H1 (cell line): Measurements from ENCODE around the gene RNF220. TPM values are rescaled to one million over a fixed set of nuclear protein-coding genes. Genes with fewer than 3 reads are reported as not detected.

Source experiments
- CTCF ChIA-PET: fragments of 300-600 bp; sonication (Branson Sonifier 250); formaldehyde crosslinking; loops from one replicate; lab custom pipeline; 2021; ENCODE audit not compliant: partially characterized antibody; lab: Charles Lee
- POLR2A ChIA-PET: fragments of 300-600 bp; sonication (Branson Sonifier 250); formaldehyde crosslinking; loops from one replicate; lab custom pipeline; 2021; ENCODE audit warnings: inconsistent platforms; ENCODE audit not compliant: partially characterized antibody; lab: Charles Lee
- DNase-seq, 2 experiments: peaks; one replicate each; pipeline versions ENCODE4 v3.0.0 to v3.0.0-alpha.2; 2010 to 2022; ENCODE audit warnings: low spot score in 2 of 2, low read depth in 1 of 2, mixed read lengths in 1 of 2
- FAIRE-seq: peaks from 2 replicates; lab custom pipeline; 2011; peaks lifted over from hg19 to GRCh38; lab: Jason Lieb, UNC
- H2AFZ ChIP-seq: 2 replicates; pipeline ENCODE4 v1.8.1; 2012; ENCODE audit warnings: low read length, inconsistent platforms
- H2AK5ac ChIP-seq: 2 replicates; pipeline ENCODE4 v1.6.1; 2013; ENCODE audit warnings: low read depth, low read length
- H2BK120ac ChIP-seq: replicated peaks from 2 replicates; pipeline ENCODE3; 2013; ENCODE audit warnings: low read depth, low read length, inconsistent platforms
- H2BK12ac ChIP-seq: 2 replicates; pipeline ENCODE4 v1.6.1; 2013; ENCODE audit warnings: low read depth, low read length
- H2BK15ac ChIP-seq: 2 replicates; pipeline ENCODE4 v1.6.1; 2013; ENCODE audit warnings: low read length
- H2BK20ac ChIP-seq: 2 replicates; pipeline ENCODE4 v1.6.1; 2013; ENCODE audit warnings: low read length
- H2BK5ac ChIP-seq: 2 replicates; pipeline ENCODE4 v1.6.1; 2013; ENCODE audit warnings: low read depth, low read length
- H3K14ac ChIP-seq: 2 replicates; pipeline ENCODE4 v1.6.1; 2013; ENCODE audit warnings: inconsistent platforms; ENCODE audit not compliant: insufficient read length
- H3K18ac ChIP-seq: 2 replicates; pipeline ENCODE4 v1.6.1; 2013; ENCODE audit warnings: low read length; ENCODE audit errors: extremely low read depth
- H3K23ac ChIP-seq: 2 replicates; pipeline ENCODE4 v1.6.1; 2013; ENCODE audit warnings: inconsistent platforms; ENCODE audit not compliant: insufficient read length
- H3K23me2 ChIP-seq: 2 replicates; pipeline ENCODE4 v1.6.1; 2013; ENCODE audit warnings: low read depth, low read length
- H3K27ac ChIP-seq: 2 replicates; pipeline ENCODE4 v1.6.1; 2011; ENCODE audit warnings: low read depth, low read length, inconsistent platforms
- H3K27me3 ChIP-seq, 4 experiments: replicated peaks in 1 of 4; 1 replicate in 1 of 4; 2 replicates in 3 of 4; pipeline versions ENCODE4 v1.6.1 to v1.8.1; 2011 to 2013; ENCODE audit warnings: low read length in 3 of 4, mild to moderate bottlenecking in 3 of 4, inconsistent platforms in 2 of 4, mixed read lengths in 2 of 4, moderate library complexity in 1 of 4; ENCODE audit not compliant: control insufficient read depth in 3 of 4, insufficient read depth in 3 of 4; ENCODE audit errors: extremely low read depth in 1 of 4
- H3K36me3 ChIP-seq, 4 experiments: 2 replicates each; pipeline versions ENCODE4 v1.6.1 to v1.8.1; 2011 to 2013; ENCODE audit warnings: mild to moderate bottlenecking in 4 of 4, low read length in 3 of 4, moderate library complexity in 2 of 4, control low read depth in 1 of 4, inconsistent platforms in 1 of 4; ENCODE audit not compliant: insufficient read depth in 4 of 4, control insufficient read depth in 2 of 4
- H3K4ac ChIP-seq: replicated peaks from 2 replicates; pipeline ENCODE3; 2013; ENCODE audit warnings: low read length, low read depth, mixed read lengths, inconsistent platforms; ENCODE audit not compliant: insufficient read length
- H3K4me1 ChIP-seq, 4 experiments: replicated peaks in 1 of 4; 1 replicate in 1 of 4; 2 replicates in 3 of 4; pipeline versions ENCODE4 v1.6.1 to v1.8.1; 2011 to 2013; ENCODE audit warnings: low read length in 3 of 4, inconsistent platforms in 2 of 4, mixed read lengths in 1 of 4; ENCODE audit not compliant: insufficient read depth in 4 of 4, control insufficient read depth in 3 of 4
- H3K4me2 ChIP-seq, 2 experiments: 2 replicates each; pipeline versions ENCODE4 v1.6.1 to v1.8.1; 2011 to 2013; ENCODE audit warnings: low read depth in 2 of 2, low read length in 2 of 2, control low read depth in 1 of 2, inconsistent platforms in 1 of 2, mild to moderate bottlenecking in 1 of 2; ENCODE audit not compliant: insufficient read depth in 1 of 2
- H3K4me3 ChIP-seq, 4 experiments: fragments of 200-600, 300-600 bp in 1 of 4; sonication (generic), shearing (Covaris generic), sonication (Bioruptor Twin) in 1 of 4; 2 replicates each; pipeline versions ENCODE4 v1.5.1 to v1.8.1; 2011 to 2016; ENCODE audit warnings: low read length in 4 of 4, low read depth in 3 of 4, control low read depth in 2 of 4, inconsistent platforms in 2 of 4, mild to moderate bottlenecking in 2 of 4, mixed read lengths in 1 of 4, moderate library complexity in 1 of 4; ENCODE audit not compliant: insufficient read depth in 2 of 4; ENCODE audit errors: extremely low read depth in 1 of 4
- H3K56ac ChIP-seq: replicated peaks from 2 replicates; pipeline ENCODE3; 2013; ENCODE audit warnings: low read depth, mild to moderate bottlenecking, mixed read lengths, low read length, inconsistent platforms; ENCODE audit not compliant: insufficient read length
- H3K79me1 ChIP-seq: 2 replicates; pipeline ENCODE4 v1.6.1; 2013; ENCODE audit warnings: low read depth, low read length, control low read depth
- H3K79me2 ChIP-seq, 2 experiments: 2 replicates each; pipeline versions ENCODE4 v1.6.1 to v1.8.1; 2012 to 2013; ENCODE audit warnings: low read length in 2 of 2, mild to moderate bottlenecking in 2 of 2, inconsistent platforms in 1 of 2; ENCODE audit not compliant: insufficient read depth in 2 of 2, control insufficient read depth in 1 of 2
- H3K9ac ChIP-seq, 4 experiments: replicated peaks in 1 of 4; 1 replicate in 1 of 4; 2 replicates in 3 of 4; pipeline versions ENCODE4 v1.6.1 to v1.8.1; 2011 to 2013; ENCODE audit warnings: low read depth in 3 of 4, low read length in 3 of 4, control low read depth in 2 of 4, mild to moderate bottlenecking in 2 of 4, moderate library complexity in 2 of 4, inconsistent platforms in 1 of 4; ENCODE audit errors: extremely low read depth in 1 of 4
- H3K9me3 ChIP-seq, 2 experiments: 2 replicates each; pipeline versions ENCODE4 v1.6.1 to v1.8.1; 2012 to 2013; ENCODE audit warnings: mild to moderate bottlenecking in 2 of 2, moderate library complexity in 2 of 2, control low read depth in 1 of 2, inconsistent platforms in 1 of 2, low read depth in 1 of 2, low read length in 1 of 2, mixed read lengths in 1 of 2; ENCODE audit not compliant: insufficient read depth in 2 of 2
- H4K20me1 ChIP-seq, 2 experiments: replicated peaks in 1 of 2; 2 replicates each; pipeline versions ENCODE3 to v1.8.1; 2011 to 2013; ENCODE audit warnings: inconsistent platforms in 2 of 2, low read length in 2 of 2, mild to moderate bottlenecking in 1 of 2; ENCODE audit not compliant: insufficient read depth in 2 of 2, control insufficient read depth in 1 of 2
- H4K5ac ChIP-seq: 2 replicates; pipeline ENCODE4 v1.6.1; 2013; ENCODE audit warnings: low read length, low read depth, mixed read lengths, inconsistent platforms; ENCODE audit not compliant: insufficient read length
- H4K8ac ChIP-seq: 2 replicates; pipeline ENCODE4 v1.8.0; 2013; ENCODE audit warnings: mild to moderate bottlenecking, moderate library complexity, low read length, inconsistent platforms; ENCODE audit not compliant: insufficient read depth; ENCODE audit errors: extremely low read depth
- H4K91ac ChIP-seq: replicated peaks from 2 replicates; pipeline ENCODE3; 2013; ENCODE audit warnings: low read length, mixed read lengths, inconsistent platforms; ENCODE audit not compliant: insufficient read length
- CTCF ChIP-seq, 3 experiments: IDR thresholded peaks; 1 replicate in 2 of 3; 2 replicates in 1 of 3; pipeline versions ENCODE4 v1.5.1 to v1.6.1; 2011; ENCODE audit warnings: low read length in 3 of 3, mild to moderate bottlenecking in 3 of 3, inconsistent platforms in 2 of 3, low read depth in 1 of 3, moderate library complexity in 1 of 3; ENCODE audit not compliant: insufficient read depth in 1 of 3; ENCODE audit errors: control extremely low read depth in 1 of 3
- E2F6 ChIP-seq: IDR thresholded peaks from 2 replicates; pipeline ENCODE4 v1.6.1; 2012; ENCODE audit warnings: inconsistent platforms
- MAX ChIP-seq: IDR thresholded peaks from 2 replicates; pipeline ENCODE4 v1.6.1; 2012; ENCODE audit warnings: inconsistent platforms
- RAD21 ChIP-seq, 2 experiments: IDR thresholded peaks in 1 of 2; conservative IDR thresholded peaks in 1 of 2; 2 replicates each; pipeline ENCODE4 v1.6.1; 2011; ENCODE audit warnings: low read depth in 2 of 2, low read length in 2 of 2, improper control_type of control experiment in 1 of 2, inconsistent platforms in 1 of 2, mild to moderate bottlenecking in 1 of 2, moderate library complexity in 1 of 2
- YY1 ChIP-seq: IDR thresholded peaks from 2 replicates; pipeline ENCODE4 v1.6.1; 2011; ENCODE audit warnings: low read depth, mild to moderate bottlenecking, low read length
- WGBS, 2 experiments: shearing (Covaris generic) in 1 of 2; methylation state at CpG; one replicate each; pipeline versions ENCODE4 v1.1.6 to v1.1.7; 2013 to 2015; ENCODE audit warnings: low lambda C conversion rate in 2 of 2, mixed read lengths in 2 of 2, inconsistent platforms in 1 of 2, low coverage in 1 of 2, missing lambda C conversion rate in 1 of 2; ENCODE audit not compliant: insufficient replicate concordance in 2 of 2, insufficient coverage in 1 of 2, insufficient read length in 1 of 2; ENCODE audit errors: extremely low coverage in 1 of 2, missing lambda C conversion rate in 1 of 2; 5-methylcytosine and 5-hydroxymethylcytosine counted together
- polyA plus RNA-seq, 7 experiments: library from polyadenylated mRNA; depleted of rRNA in 3 of 7; stranded (reverse) in 5 of 7; unstranded in 2 of 7; fragments of >200 nt in 5 of 7; fragments of 200-250 nt in 2 of 7; gene quantifications; 1 replicate in 5 of 7; 2 replicates in 1 of 7; 4 replicates in 1 of 7; pipeline versions ENCODE4 v1.2.1 to v1.2.3, GENCODE V29; 2011 to 2013; ENCODE audit warnings: missing spikeins in 2 of 7, mixed read lengths in 2 of 7
- total RNA-seq: library from RNA; stranded (reverse); fragmentation: NEBNext Ultra II Directional; extraction: Animal tissue kit (Norgen Biotek cat#: 25700); gene quantifications from 2 replicates; pipeline ENCODE4 v1.2.1, GENCODE V29; 2021

The RNF220 gene
- total and polyA plus RNA-seq, 2 of the 8 experiments (the other 6 are each of a cell fraction or from before 2014, with no cell fraction given) = 123 to 160 TPM

- ChIA-PET CTCF (interaction anchor here (0.8 to 8.0 kb wide), 26 partner anchors 8 to 375 kb away, joined by 3 to 112 read pairs (median 6); no protein-coding TSS in a partner anchor), POLR2A (interaction anchor here (0.8 to 1.6 kb wide), 5 partner anchors 87 to 366 kb away, joined by 3 read pairs; no protein-coding TSS in a partner anchor)
- H3K14ac ChIP-seq = no peak overlapping the region
- H3K79me1 ChIP-seq = peaks cover 5% of the 10 kb centered on the region; the same call in 1 of the 2 replicates
- no peak overlapping the region for H2BK15ac ChIP-seq
- H3K4me1 ChIP-seq = peaks cover 18 to 23% (median 20%) of the 10 kb centered on the region in 4 experiments
- H3K27ac ChIP-seq = no peak overlapping the region
- no peaks in the 10 kb centered on the region for H4K20me1 ChIP-seq
- WGBS, 2 experiments = 49% methylated on average over 11 of the region's 12 CpGs; no CpG with 5 or more reads in 1 of the 2 experiments
- H2BK12ac ChIP-seq = peak overlapping the region; percentile 45; the same call in 1 of the 2 replicates
- peak overlapping the region; percentile 2; the same call in 1 of the 2 replicates for H2BK5ac ChIP-seq
- H3K9me3 ChIP-seq = no peaks in the 10 kb centered on the region
- H4K8ac ChIP-seq = no peak overlapping the region; the same call in 1 of the 2 replicates
- no peak overlapping the region for H3K4ac ChIP-seq
- no peaks in the 10 kb centered on the region for H3K36me3 ChIP-seq
- peaks cover 3% of the 10 kb centered on the region; the same call in 1 of the 2 replicates for H3K23me2 ChIP-seq
- no peak overlapping the region for H2BK120ac ChIP-seq
- no peak overlapping the region for H3K56ac ChIP-seq
- no peaks in the 10 kb centered on the region for H3K79me2 ChIP-seq
- no peak overlapping the region for H4K5ac ChIP-seq
- H3K9ac ChIP-seq = no peak overlapping the region
- H2AFZ ChIP-seq = no peak overlapping the region
- H3K18ac ChIP-seq = peak overlapping the region; percentile 73
- FAIRE-seq = no peak
- peak overlapping the region; percentile 4; the same call in 1 of the 2 replicates for H2AK5ac ChIP-seq
- H4K91ac ChIP-seq = peak overlapping the region; percentile 78
- no peak overlapping the region for H3K4me3 ChIP-seq
- no peak overlapping the region for H3K23ac ChIP-seq
- H3K27me3 ChIP-seq = no peaks in the 10 kb centered on the region
- peak overlapping the region; percentile 35; the same call in 1 of the 2 replicates for H2BK20ac ChIP-seq
- DNase-seq = peak in 1 of 2 experiments; percentile 69
- 0 out of 4 replicates have a peak overlapping the region, but pooled peaks of 1 of the 2 experiments have one; percentile 2 for H3K4me2 ChIP-seq
- TF ChIP-seq YY1 (peak; percentile 14; the same call in 1 of the 2 replicates), CTCF (IDR thresholded peaks at IDR 0.05; ENCODE audit: control extremely low read depth in 1 of 3, insufficient read depth in 1 of 3, low read depth in 1 of 3, low read length in 3 of 3) (peak in 2 of 3 experiments; percentile 17 to 33; a peak in 2 of 4 replicates), E2F6 (0 out of 2 replicates have a peak, but pooled peaks have one; percentile 42), RAD21 (IDR thresholded peaks at IDR 0.05 in 1 of 2, conservative IDR thresholded peaks at IDR 0.05 in 1 of 2; ENCODE audit: low read depth in 2 of 2, low read length in 2 of 2) (peak in 1 of 2 experiments; percentile 0; a peak in 1 of 4 replicates), MAX (peak; percentile 50; the same call in 1 of the 2 replicates)
Measured at GRCh38 chr1:44592208-44593145, 187.4 kb downstream of the RNF220 start.
